Gastroesophageal sphincter (tissue), 3 donors: ENCODE data around the gene MRPS21.

ENCODE experiments used
- POLR2AphosphoS5 ChIP-seq: sonication (generic); formaldehyde crosslinking; IDR thresholded peaks from one replicate; pipeline ENCODE4 v1.6.1; 2017; ENCODE audit warnings: antibody characterized with exemption
- TF ChIP-seq, protein P1 (sequence below), 4 experiments: fragments of 200-600 bp in 2 of 4; fragments of 450-650 bp in 2 of 4; sonication (generic) in 1 of 4; IDR thresholded peaks; one replicate each; pipeline ENCODE4 v1.5.1; 2017 to 2019; ENCODE audit warnings: antibody characterized with exemption in 4 of 4, mild to moderate bottlenecking in 2 of 4, moderate library complexity in 2 of 4

DNA sequence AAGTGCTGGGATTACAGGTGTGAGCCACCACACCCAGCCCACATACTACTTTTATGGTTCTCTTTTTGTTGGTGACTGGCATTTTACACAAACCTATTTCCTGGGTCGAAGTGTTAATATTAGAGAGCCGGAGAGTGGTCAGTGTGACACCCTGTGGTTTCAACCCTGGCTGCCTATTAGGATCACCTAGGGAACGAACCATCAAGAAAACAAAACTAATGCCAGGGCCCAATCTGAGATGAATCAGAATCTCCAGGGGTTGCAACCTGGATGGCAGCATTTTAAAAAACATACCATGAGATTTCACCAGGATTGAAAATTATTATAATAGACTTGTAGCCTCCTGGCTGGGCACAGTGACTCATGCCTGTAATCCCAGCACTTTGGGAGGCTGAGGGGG is 6.1 kb downstream of the MRPS21 start:
- TF ChIP-seq, protein P1, sequence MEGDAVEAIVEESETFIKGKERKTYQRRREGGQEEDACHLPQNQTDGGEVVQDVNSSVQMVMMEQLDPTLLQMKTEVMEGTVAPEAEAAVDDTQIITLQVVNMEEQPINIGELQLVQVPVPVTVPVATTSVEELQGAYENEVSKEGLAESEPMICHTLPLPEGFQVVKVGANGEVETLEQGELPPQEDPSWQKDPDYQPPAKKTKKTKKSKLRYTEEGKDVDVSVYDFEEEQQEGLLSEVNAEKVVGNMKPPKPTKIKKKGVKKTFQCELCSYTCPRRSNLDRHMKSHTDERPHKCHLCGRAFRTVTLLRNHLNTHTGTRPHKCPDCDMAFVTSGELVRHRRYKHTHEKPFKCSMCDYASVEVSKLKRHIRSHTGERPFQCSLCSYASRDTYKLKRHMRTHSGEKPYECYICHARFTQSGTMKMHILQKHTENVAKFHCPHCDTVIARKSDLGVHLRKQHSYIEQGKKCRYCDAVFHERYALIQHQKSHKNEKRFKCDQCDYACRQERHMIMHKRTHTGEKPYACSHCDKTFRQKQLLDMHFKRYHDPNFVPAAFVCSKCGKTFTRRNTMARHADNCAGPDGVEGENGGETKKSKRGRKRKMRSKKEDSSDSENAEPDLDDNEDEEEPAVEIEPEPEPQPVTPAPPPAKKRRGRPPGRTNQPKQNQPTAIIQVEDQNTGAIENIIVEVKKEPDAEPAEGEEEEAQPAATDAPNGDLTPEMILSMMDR (IDR thresholded peaks at IDR 0.05), result no peak
- TF ChIP-seq POLR2AphosphoS5, result no peak
